Activated T-cell treated with anti-CD3 and anti-CD28 coated beads, Interleukin-2, amount 50 U/mL, for 4 hours (primary cell): ENCODE measurements around the gene SMIM20. TPM values are rescaled to one million over a fixed set of nuclear protein-coding genes. Genes with fewer than 3 reads are reported as not detected.

Experiments
- ATAC-seq, 2 donors: fragments of 200-7000 bp; cut with Tn5 transposase; one replicate each; pipeline ENCODE4 v1.10.0; 2021
- DNase-seq: peaks from one replicate; pipeline ENCODE4 v3.0.0-alpha.2; 2020
- H3K27me3 Mint-ChIP-seq: one replicate; pipeline ENCODE4 v1.8.0; 2021; ENCODE audit warnings: low read depth, mixed read lengths
- H3K36me3 Mint-ChIP-seq: one replicate; pipeline ENCODE4 v1.8.0; 2022; ENCODE audit warnings: mixed read lengths; ENCODE audit not compliant: insufficient read depth
- H3K4me1 Mint-ChIP-seq: one replicate; pipeline ENCODE4 v1.8.0; 2021; ENCODE audit warnings: low read depth, mixed read lengths
- H3K4me3 Mint-ChIP-seq: one replicate; pipeline ENCODE4 v1.8.0; 2021; ENCODE audit warnings: mild to moderate bottlenecking, moderate library complexity, mixed read lengths
- H3K9me3 Mint-ChIP-seq: one replicate; pipeline ENCODE4 v1.8.0; 2021; ENCODE audit warnings: mixed read lengths
- total RNA-seq, 3 donors: library from RNA; stranded (reverse); gene quantifications; one replicate each; pipeline ENCODE4 v1.2.1, GENCODE V29; 2021

The SMIM20 gene
- total RNA-seq, 3 donors from 2014 or later, result 18.9 to 22.7 (median 19.5) TPM

DNA sequence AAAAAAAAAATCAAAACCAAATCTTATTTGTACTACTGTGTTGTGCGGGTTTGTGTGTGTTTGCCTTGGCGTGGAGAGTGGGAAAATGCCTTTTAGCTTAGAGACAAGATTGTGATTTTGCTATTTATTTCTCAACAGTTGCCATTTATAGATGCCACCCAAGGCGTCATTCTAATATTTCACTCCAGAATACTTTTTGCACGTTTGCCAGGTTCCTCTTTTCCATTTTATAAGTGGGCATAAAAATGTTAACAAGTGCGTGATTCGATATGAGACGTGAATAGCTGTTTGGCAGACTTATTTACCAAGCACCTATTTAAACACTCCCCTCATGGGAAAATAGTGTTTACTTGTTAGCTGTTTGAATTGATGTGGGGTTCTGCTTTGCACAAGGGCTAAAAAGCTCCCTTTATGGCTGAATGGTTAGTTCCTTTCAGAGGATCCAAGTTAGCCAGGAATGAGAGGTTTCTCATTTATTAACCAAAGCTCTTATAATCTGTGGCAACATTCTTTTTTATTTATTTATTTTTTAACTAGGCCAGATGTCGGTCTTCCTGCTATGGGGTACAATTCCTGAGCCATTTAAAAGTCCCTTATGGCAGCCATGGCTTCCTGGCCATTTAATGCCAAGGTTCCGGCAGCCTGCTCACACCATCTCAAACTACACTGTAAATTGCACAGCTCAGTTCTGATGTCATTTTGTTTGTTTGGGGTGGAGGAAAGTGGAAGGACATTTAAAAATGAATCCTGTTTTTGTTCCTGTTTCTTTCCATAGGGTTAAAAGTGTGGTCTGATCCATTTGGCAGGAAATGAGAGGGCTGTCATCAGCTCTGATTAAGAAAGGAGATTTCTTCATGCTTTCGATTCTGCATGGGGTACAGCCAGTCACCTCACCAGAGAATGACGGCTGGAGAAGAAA is 14.6 kb downstream of the SMIM20 start:
- ATAC-seq (no peak), DNase-seq (no peak)
- Mint-ChIP-seq H3K27me3 (no peaks in the 10 kb centered on the region), H3K9me3 (no peaks in the 10 kb centered on the region), H3K36me3 (peaks cover 14% of the 10 kb centered on the region), H3K4me3 (no peak overlapping the region), H3K4me1 (no peaks in the 10 kb centered on the region)

DNA sequence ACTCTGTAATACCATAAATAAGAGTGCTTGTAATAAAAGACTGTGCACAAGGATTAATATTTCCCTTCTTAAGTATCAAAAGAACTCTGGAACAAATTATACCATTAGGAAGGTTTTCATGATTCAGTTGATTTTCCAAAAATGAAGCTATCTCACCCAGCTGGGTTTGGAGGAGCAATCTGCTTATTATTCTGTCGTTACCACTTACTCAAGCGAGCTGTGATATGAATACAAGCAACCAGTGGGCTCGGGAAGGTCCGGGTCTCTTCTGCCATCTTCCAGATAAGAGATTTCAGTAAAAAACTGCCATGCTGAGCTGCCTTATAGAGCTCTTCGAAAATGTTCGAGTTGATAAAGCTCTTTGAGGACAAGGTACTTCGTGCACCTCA is 15.3 kb downstream of the SMIM20 start:
- Mint-ChIP-seq H3K9me3 (no peaks in the 10 kb centered on the region), H3K27me3 (no peaks in the 10 kb centered on the region), H3K4me1 (no peaks in the 10 kb centered on the region), H3K4me3 (no peak overlapping the region), H3K36me3 (peaks cover 12% of the 10 kb centered on the region)
- no peak for ATAC-seq
- no peak for DNase-seq

DNA sequence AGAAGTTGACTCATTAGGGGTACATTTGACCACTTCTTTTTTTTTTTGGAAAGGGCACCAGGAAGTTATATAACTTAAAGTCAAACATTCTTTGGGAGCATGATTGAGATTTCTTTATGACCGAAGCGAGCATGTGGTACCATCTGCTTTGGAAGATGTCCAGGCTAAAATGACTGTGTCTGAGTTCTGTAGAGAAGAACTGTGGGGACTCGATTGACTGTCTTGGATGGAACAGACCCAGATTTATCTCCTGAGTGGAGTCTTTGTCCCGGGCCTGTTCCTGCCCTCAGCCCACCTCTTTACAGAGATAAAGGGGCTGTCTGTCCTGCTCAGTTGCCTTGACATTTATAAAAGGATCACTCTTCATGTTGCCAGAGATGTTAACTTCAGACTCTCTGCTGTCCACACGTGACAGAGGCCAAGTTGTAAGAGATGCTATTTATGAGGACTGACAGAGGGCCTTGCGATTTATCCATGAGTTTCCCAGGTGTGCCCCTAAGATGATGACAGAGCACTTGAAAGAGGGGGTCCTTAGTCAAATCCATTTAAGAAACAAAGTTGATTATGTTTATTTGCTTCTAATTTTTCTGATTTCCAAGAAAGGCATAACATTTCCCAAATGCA is 16.8 kb downstream of the SMIM20 start:
- DNase-seq, result no peak
- H3K36me3 Mint-ChIP-seq, result peaks cover 12% of the 10 kb centered on the region
- H3K27me3 Mint-ChIP-seq, result no peaks in the 10 kb centered on the region
- no peaks in the 10 kb centered on the region for H3K4me1 Mint-ChIP-seq
- no peak for ATAC-seq
- no peaks in the 10 kb centered on the region for H3K9me3 Mint-ChIP-seq
- H3K4me3 Mint-ChIP-seq, result no peak overlapping the region

DNA sequence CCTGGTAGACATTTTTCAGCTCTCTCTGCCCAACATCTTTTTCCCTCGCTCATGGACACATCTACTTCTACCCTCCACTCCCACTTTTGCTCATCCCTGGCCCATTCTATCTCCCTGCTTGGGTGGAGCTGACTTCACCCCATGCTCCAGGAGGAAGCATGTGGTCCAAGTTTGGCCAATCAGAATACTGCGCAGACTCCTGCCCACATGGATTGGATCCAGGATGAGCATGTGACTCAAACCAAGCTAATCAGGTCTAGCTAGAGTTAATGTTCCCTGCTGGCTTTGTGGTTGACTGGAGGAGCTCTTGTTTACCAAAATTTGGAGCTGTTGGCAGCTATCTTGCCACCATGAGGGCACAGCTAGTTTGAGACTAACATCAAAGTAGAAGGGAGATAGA is 22.7 kb downstream of the SMIM20 start:
- Mint-ChIP-seq H3K36me3 (no peaks in the 10 kb centered on the region), H3K4me3 (no peak overlapping the region), H3K27me3 (peaks cover 10% of the 10 kb centered on the region), H3K9me3 (no peaks in the 10 kb centered on the region), H3K4me1 (peaks cover 22% of the 10 kb centered on the region)
- ATAC-seq (no peak), DNase-seq (no peak)

DNA sequence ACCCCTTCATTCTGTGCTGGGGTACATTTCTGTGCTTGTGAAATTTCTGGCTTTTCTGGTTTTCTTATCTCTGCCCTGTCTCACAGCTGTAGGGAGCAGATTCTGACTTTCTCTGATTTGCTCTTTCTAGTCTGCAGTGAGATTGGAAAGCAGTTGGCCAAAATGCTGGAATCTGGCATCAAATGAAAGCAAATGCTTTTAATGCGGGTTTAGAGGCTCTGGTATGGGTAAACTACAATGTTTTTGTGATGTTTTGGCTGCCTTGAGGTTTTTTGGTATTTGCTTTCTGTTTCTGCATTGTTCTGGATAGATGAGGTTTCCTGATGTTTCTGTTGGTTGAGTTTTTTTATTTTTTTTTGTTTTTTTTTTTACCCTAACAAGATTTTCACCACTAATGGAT is 23.8 kb downstream of the SMIM20 start:
- no peaks in the 10 kb centered on the region for H3K36me3 Mint-ChIP-seq
- H3K9me3 Mint-ChIP-seq, result no peaks in the 10 kb centered on the region
- no peak for DNase-seq
- peak overlapping the region; percentile 3 for H3K4me3 Mint-ChIP-seq
- H3K27me3 Mint-ChIP-seq, result peaks cover 13% of the 10 kb centered on the region
- peaks cover 22% of the 10 kb centered on the region for H3K4me1 Mint-ChIP-seq
- ATAC-seq, result no peak

DNA sequence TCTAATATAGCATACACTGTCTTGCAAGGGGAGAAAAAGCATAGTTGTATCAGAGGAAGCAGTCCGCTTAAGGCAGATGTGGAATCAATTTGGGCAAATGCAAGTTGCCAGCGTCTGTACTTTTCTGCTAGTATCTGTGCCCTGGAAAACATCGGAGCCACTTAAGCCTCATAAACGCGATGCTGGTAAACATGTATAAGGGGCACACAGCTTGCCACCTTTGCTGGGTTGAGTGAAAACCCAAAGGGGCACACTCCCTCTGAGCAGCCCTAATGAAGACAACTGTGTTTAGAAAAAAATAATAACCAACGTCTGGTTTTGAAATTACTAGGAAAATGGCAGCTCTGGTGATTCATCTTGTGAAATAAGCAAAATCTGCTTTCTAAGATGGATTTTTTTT is 24.3 kb downstream of the SMIM20 start:
- H3K4me1 Mint-ChIP-seq, result peaks cover 22% of the 10 kb centered on the region
- H3K4me3 Mint-ChIP-seq, result peak overlapping the region; percentile 17
- DNase-seq (no peak), ATAC-seq (peak; percentile 66 to 71)
- H3K9me3 Mint-ChIP-seq, result no peaks in the 10 kb centered on the region
- H3K36me3 Mint-ChIP-seq, result no peaks in the 10 kb centered on the region
- H3K27me3 Mint-ChIP-seq, result peaks cover 16% of the 10 kb centered on the region

DNA sequence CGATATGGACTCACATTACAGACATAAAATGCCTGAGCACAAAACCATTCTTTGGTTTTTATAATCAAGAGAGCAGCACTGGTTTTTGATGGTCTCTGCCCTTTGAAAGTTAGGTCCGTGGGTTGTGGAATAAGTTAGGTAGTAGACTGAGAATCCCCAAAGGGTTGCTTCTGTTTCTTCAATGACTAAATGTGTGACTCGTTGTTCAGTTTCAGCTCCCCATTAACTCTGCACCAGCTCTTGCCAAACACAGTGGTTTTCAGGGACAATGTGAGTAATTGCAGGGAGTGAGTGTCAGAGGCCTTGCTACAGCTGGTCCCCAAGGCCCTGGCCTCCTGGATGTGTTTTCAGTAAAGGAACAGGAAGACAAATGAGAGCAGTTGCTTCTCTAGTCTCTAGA is 24.8 kb downstream of the SMIM20 start:
- Mint-ChIP-seq H3K4me3 (peak overlapping the region; percentile 31), H3K36me3 (no peaks in the 10 kb centered on the region), H3K9me3 (no peaks in the 10 kb centered on the region), H3K27me3 (peaks cover 16% of the 10 kb centered on the region), H3K4me1 (peaks cover 22% of the 10 kb centered on the region)
- DNase-seq (no peak), ATAC-seq (peak; percentile 93 to 96)

DNA sequence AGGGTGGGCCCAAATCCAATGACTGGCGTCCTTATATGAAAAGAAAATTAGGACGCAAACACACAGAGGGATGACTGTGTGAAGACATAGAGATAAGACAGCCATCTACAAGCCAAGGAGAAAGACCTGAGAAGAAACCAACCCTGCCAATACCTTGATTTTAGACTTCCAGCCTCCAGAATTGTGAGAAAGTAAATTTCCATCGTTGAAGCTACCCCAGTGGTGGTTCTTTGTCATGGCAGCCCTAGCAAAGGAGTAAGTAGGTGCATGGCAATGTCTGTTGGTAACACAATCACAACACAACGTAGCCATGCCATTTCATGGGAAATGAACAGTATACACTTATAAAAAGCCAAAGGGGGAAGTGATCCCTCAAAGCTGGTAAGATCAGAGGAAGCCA is 25.3 kb downstream of the SMIM20 start:
- ATAC-seq, result no peak

DNA sequence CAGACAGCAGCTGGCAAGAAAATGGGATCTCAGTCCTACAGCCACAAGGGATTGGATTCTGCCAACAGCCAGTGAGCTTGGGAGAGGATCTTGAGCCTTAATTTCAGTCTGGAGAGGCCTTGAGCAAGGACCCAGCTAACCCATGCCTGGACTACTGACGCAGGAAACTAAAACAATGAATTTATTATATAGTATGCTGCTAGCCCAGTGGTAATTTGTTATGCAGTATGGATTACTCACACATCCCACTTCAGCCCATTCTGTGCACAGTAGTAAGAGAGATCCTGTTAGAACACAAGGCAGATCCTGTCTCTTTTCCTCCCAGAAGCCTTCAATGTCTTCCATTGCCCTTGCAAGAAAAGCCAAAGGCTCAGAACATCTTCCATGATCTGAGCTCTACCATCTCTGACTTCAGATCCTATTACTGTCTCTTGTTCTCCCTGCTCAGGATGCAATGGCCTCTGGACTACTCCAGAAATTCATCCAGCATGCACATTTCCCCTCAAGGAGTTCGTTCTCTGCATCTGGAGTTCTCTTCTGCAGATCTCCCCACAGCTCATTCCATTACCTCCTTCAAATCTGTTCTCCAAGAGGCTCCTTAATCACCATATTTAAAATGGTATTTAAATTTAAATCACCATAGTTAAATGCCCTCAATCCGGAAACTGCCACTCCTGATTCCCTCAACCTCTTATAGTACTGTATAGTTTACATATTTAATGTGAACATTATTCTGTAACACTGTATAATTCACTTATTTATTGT is 27.6 kb downstream of the SMIM20 start:
- ATAC-seq (no peak), DNase-seq (no peak)
- Mint-ChIP-seq H3K36me3 (no peaks in the 10 kb centered on the region), H3K4me1 (peaks cover 22% of the 10 kb centered on the region), H3K27me3 (peaks cover 15% of the 10 kb centered on the region), H3K4me3 (no peak overlapping the region), H3K9me3 (no peaks in the 10 kb centered on the region)

More for the DNA sequence above, 25.3 kb downstream of the SMIM20 start:
- Mint-ChIP-seq H3K4me3 (peak overlapping the region; percentile 31), H3K27me3 (peaks cover 16% of the 10 kb centered on the region), H3K4me1 (peaks cover 22% of the 10 kb centered on the region), H3K36me3 (no peaks in the 10 kb centered on the region), H3K9me3 (no peaks in the 10 kb centered on the region)
- DNase-seq, result no peak

DNA sequence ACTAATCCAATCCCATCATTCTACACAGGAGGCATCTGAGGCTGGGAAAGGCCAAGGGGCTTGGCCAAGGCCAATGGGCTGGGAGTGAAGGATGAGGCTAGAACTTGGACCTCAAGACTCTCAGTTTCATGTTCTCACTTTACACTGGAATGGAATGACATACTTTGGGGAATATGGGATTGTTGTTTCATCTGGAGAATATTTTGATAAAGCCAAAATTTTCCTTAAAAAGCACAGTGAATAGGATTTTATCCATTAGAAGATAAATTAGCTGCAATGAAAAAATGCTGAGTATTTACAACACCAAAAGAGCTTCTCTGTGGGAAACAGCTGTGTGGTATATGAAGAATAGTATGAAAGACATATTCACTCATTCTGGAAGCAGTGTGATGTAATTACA is 29.3 kb downstream of the SMIM20 start:
- H3K9me3 Mint-ChIP-seq, result no peaks in the 10 kb centered on the region
- H3K36me3 Mint-ChIP-seq, result no peaks in the 10 kb centered on the region
- peaks cover 14% of the 10 kb centered on the region for H3K4me1 Mint-ChIP-seq
- no peak overlapping the region for H3K4me3 Mint-ChIP-seq
- ATAC-seq (no peak), DNase-seq (no peak)
- peaks cover 18% of the 10 kb centered on the region for H3K27me3 Mint-ChIP-seq

DNA sequence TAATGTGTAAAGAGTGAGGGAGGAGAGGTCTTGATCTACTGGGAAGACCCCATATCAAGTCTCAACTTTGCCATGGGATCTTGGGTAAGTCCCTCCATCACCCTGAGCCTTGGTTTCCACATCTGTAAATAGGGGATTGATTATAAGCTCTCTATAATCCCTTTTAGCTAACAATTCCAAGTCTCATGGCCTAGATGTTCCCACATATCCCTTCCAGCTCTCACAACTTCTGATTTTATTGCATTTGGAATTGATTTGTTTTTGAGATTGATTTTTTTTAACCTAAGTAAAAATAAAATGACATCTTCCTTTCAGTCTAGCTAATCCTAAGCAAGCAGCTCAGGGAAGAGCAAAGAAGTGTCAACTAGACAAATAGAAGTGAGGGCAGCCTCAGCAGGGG is 29.8 kb downstream of the SMIM20 start:
- Mint-ChIP-seq H3K36me3 (no peaks in the 10 kb centered on the region), H3K4me1 (peaks cover 9% of the 10 kb centered on the region), H3K4me3 (no peak overlapping the region), H3K9me3 (no peaks in the 10 kb centered on the region), H3K27me3 (peaks cover 21% of the 10 kb centered on the region)
- DNase-seq, result no peak
- no peak for ATAC-seq

DNA sequence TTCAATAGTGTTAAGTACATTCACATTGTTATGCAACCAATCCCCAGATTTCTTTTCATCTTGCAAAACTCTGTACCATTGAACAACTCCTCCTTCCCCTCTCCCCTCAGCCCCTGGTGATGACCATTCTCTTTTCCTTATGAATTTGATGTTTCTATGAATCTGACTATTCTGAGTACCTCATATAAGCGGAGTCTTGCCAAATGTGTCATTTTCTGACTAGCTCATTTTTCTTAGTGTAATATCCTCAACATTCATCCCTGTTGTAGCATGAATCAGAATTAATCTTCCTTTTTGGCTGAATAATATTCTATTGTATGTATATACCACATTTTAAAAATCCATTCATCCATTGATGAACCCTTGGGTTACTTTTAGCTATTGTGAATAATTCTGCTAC is 34.0 kb downstream of the SMIM20 start:
- H3K9me3 Mint-ChIP-seq, result no peaks in the 10 kb centered on the region
- no peak overlapping the region for H3K4me3 Mint-ChIP-seq
- H3K36me3 Mint-ChIP-seq, result no peaks in the 10 kb centered on the region
- peaks cover 12% of the 10 kb centered on the region for H3K4me1 Mint-ChIP-seq
- ATAC-seq (no peak), DNase-seq (no peak)
- peaks cover 15% of the 10 kb centered on the region for H3K27me3 Mint-ChIP-seq

DNA sequence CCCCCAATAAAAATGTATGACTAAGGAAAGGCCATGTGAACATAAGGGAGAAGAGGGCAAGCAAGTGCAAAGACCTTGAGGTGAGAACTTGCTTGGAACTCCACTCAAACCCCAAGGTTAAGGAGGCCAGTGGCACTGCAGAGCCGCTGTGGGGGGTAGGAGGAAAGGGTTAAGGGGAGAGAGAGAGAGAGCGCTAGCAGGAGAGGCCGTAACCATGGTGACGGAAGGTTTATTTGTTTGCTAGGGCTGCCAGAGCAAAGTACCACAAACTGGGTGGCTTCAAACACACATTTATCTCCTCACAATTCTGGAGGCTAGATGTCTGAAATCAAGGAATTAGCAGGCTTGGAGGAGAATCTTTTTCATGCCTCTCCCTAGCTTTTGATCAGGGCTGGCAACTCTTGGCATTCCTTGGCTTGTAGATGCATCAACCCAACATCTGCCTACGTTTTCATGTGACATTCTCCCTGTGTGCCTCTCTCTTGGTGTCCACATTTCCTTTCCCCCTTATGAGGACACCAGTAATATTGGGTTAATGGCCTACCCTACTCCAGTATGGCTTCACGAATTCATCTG is 35.2 kb downstream of the SMIM20 start:
- H3K27me3 Mint-ChIP-seq, result peaks cover 15% of the 10 kb centered on the region
- peaks cover 12% of the 10 kb centered on the region for H3K4me1 Mint-ChIP-seq
- H3K9me3 Mint-ChIP-seq, result no peaks in the 10 kb centered on the region
- no peak overlapping the region for H3K4me3 Mint-ChIP-seq
- no peak for DNase-seq
- no peaks in the 10 kb centered on the region for H3K36me3 Mint-ChIP-seq
- no peak for ATAC-seq

DNA sequence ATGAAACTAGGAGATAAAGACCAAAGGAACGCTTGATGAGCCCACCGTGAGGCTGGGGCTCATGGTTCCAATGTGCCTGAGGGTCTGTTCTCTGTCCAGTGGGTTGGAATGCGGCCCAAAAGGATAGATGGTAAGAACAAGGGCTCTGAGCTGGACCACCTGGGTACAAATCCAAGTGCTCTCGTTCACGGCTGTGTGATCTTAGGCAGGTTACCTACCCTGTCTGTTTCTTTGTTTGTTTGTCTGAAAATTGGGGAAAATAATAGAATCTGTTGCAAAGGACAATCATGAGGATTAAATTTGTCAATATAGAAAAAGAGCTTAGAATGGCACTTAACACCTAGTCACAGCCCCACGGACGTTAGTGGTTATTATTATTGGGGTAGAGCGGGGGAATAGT is 36.0 kb downstream of the SMIM20 start:
- Mint-ChIP-seq H3K9me3 (no peaks in the 10 kb centered on the region), H3K27me3 (peaks cover 15% of the 10 kb centered on the region), H3K36me3 (no peaks in the 10 kb centered on the region), H3K4me1 (peaks cover 12% of the 10 kb centered on the region), H3K4me3 (no peak overlapping the region)
- DNase-seq, result no peak
- ATAC-seq, result no peak
